ENCODE data around the gene SGIP1. TPM values are rescaled to one million over a fixed set of nuclear protein-coding genes. Genes with fewer than 3 reads are reported as not detected.
A peak's percentile ranks its signal among the peaks of the same experiment; 100 is the strongest.

Gene SGIP1
- total RNA-seq, 1 experiment from 2014 or later = not detected

DNA sequence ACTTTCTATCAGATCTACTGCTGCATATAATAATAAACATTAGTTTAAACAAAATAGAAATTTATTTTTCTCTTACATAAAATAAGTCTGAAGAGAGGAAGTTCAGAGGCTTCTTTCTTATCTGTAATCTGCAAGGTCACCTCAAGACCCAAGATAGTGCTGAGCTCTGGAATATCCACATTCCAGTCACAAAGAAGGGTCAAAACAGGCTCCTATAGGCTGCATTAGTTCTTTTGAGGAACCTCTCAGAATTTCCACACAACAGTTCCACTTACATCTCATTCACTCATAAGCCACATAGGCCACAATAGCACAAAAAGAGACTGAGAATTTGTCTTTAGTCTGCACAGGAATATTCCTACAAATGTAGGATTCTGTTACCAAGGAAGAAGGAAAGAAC is 233.7 kb downstream of the SGIP1 start:
- no peaks in the 10 kb centered on the region for H3K9me2 ChIP-seq (replicated peaks; ENCODE audit: low read length)
- TF ChIP-seq EZH2phosphoT487 (IDR thresholded peaks at IDR 0.05; ENCODE audit: borderline replicate concordance, low read length) (no peak), EZH2 (IDR thresholded peaks at IDR 0.05; ENCODE audit: low read length, unreplicated experiment) (no peak)
- TF ChIP-seq, protein P1, sequence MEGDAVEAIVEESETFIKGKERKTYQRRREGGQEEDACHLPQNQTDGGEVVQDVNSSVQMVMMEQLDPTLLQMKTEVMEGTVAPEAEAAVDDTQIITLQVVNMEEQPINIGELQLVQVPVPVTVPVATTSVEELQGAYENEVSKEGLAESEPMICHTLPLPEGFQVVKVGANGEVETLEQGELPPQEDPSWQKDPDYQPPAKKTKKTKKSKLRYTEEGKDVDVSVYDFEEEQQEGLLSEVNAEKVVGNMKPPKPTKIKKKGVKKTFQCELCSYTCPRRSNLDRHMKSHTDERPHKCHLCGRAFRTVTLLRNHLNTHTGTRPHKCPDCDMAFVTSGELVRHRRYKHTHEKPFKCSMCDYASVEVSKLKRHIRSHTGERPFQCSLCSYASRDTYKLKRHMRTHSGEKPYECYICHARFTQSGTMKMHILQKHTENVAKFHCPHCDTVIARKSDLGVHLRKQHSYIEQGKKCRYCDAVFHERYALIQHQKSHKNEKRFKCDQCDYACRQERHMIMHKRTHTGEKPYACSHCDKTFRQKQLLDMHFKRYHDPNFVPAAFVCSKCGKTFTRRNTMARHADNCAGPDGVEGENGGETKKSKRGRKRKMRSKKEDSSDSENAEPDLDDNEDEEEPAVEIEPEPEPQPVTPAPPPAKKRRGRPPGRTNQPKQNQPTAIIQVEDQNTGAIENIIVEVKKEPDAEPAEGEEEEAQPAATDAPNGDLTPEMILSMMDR (conservative IDR thresholded peaks at IDR 0.05; ENCODE audit: low read depth, low read length) = no peak
- ATAC-seq (no peak), DNase-seq (no peak)
- H3K4me1 ChIP-seq (ENCODE audit: insufficient read depth, low read length) = no peaks in the 10 kb centered on the region
- H3K9ac ChIP-seq (ENCODE audit: low read length) = no peak overlapping the region
- H3K36me3 ChIP-seq (ENCODE audit: low read depth, low read length) = no peaks in the 10 kb centered on the region
- H2AFZ ChIP-seq (ENCODE audit: low read length) = no peak overlapping the region
- H3K79me2 ChIP-seq (ENCODE audit: low read length) = no peaks in the 10 kb centered on the region
- CTCF ChIA-PET = no interaction called here
- no peaks in the 10 kb centered on the region for H3K9me3 ChIP-seq (ENCODE audit: low read length)
- no TSS peak for BruUV-seq (replicated peaks)
- no peaks in the 10 kb centered on the region for H3F3A ChIP-seq (ENCODE audit: low read length, unreplicated experiment)
- no peak overlapping the region for H3K27ac ChIP-seq (ENCODE audit: low read length)
- intact Hi-C loops (cut with micrococcal nuclease) = loop anchor here (5.0 to 10.0 kb wide), 2 partner anchors 165 to 737 kb away; no protein-coding TSS in a partner anchor
- H3K4me2 ChIP-seq (ENCODE audit: low read length) = no peak overlapping the region
- no peaks in the 10 kb centered on the region for H3K27me3 ChIP-seq (ENCODE audit: low read length)
- H4K20me1 ChIP-seq (ENCODE audit: low read length) = no peaks in the 10 kb centered on the region
- POLR2A ChIA-PET (ENCODE audit: unreplicated experiment) = no interaction called here
- H3K4me3 ChIP-seq (ENCODE audit: low read length) = no peak overlapping the region

GRCh38 chr1:66768965-66769364 is 235.0 kb downstream of the SGIP1 start:
- no peaks in the 10 kb centered on the region for H3K36me3 ChIP-seq (ENCODE audit: low read depth, low read length)
- ATAC-seq (no peak), DNase-seq (no peak)
- H4K20me1 ChIP-seq (ENCODE audit: low read length) = no peaks in the 10 kb centered on the region
- no peaks in the 10 kb centered on the region for H3K9me3 ChIP-seq (ENCODE audit: low read length)
- H3K27ac ChIP-seq (ENCODE audit: low read length) = no peak overlapping the region
- no TSS peak for BruUV-seq (replicated peaks)
- H3K79me2 ChIP-seq (ENCODE audit: low read length) = no peaks in the 10 kb centered on the region
- TF ChIP-seq, protein P1 (conservative IDR thresholded peaks at IDR 0.05; ENCODE audit: low read depth, low read length) = no peak
- no peak for TF ChIP-seq EZH2phosphoT487 (IDR thresholded peaks at IDR 0.05; ENCODE audit: borderline replicate concordance, low read length)
- TF ChIP-seq EZH2 (IDR thresholded peaks at IDR 0.05; ENCODE audit: low read length, unreplicated experiment) = no peak
- no peaks in the 10 kb centered on the region for H3K9me2 ChIP-seq (replicated peaks; ENCODE audit: low read length)
- ChIA-PET POLR2A (ENCODE audit: unreplicated experiment) (no interaction called here), CTCF (no interaction called here)
- no peak overlapping the region for H3K9ac ChIP-seq (ENCODE audit: low read length)
- H3K4me3 ChIP-seq (ENCODE audit: low read length) = no peak overlapping the region
- no peak overlapping the region for H3K4me2 ChIP-seq (ENCODE audit: low read length)
- H2AFZ ChIP-seq (ENCODE audit: low read length) = no peak overlapping the region
- intact Hi-C loops (cut with micrococcal nuclease) = loop anchor here (5.0 to 10.0 kb wide), 2 partner anchors 163 to 736 kb away; no protein-coding TSS in a partner anchor
- H3K27me3 ChIP-seq (ENCODE audit: low read length) = no peaks in the 10 kb centered on the region
- H3K4me1 ChIP-seq (ENCODE audit: insufficient read depth, low read length) = no peaks in the 10 kb centered on the region
- H3F3A ChIP-seq (ENCODE audit: low read length, unreplicated experiment) = no peaks in the 10 kb centered on the region

DNA sequence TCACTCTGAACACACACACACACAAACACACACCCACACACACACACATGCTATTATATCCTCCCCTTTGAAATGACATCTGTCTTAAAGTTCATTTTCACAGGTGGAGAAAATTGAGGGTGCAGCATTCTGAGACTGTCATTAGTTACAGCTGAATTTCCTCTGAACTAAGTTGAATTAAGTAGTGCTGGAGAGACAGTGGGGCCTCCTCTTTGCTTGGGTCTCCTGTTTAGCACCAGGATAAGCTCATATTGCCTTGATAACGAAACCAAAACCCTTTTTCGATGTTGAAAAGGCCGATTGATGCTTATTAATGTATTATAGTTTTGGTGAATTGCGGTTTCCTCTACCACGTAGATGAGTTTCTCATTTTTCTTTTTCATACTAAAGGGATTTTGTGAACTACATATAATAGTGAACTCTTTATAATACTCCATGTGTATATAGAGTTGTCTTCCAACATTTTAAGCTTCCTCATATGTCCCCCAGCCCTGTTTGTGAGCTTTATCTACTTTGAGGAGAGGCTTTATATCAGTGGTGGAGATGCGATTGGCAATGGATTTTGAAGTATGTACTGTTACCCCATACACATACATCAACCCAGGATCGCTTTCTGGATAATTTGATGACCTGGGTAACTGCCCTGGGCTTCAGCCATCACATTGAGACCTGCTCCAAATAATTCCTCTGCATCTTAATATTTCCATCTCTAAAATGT is 235.7 kb downstream of the SGIP1 start:
- intact Hi-C loops (cut with micrococcal nuclease) = loop anchor here (5.0 to 10.0 kb wide), 2 partner anchors 163 to 735 kb away; no protein-coding TSS in a partner anchor
- H3K79me2 ChIP-seq (ENCODE audit: low read length) = no peaks in the 10 kb centered on the region
- H3K27ac ChIP-seq (ENCODE audit: low read length) = no peak overlapping the region
- H3K9me2 ChIP-seq (replicated peaks; ENCODE audit: low read length) = no peaks in the 10 kb centered on the region
- no peaks in the 10 kb centered on the region for H3K27me3 ChIP-seq (ENCODE audit: low read length)
- H2AFZ ChIP-seq (ENCODE audit: low read length) = 0 out of 2 replicates have a peak overlapping the region, but pooled peaks have one; percentile 51
- H4K20me1 ChIP-seq (ENCODE audit: low read length) = no peaks in the 10 kb centered on the region
- H3K4me3 ChIP-seq (ENCODE audit: low read length) = peak overlapping the region; percentile 23; the same call in 1 of the 2 replicates
- ATAC-seq (no peak), DNase-seq (no peak)
- no peaks in the 10 kb centered on the region for H3K36me3 ChIP-seq (ENCODE audit: low read depth, low read length)
- peak overlapping the region; percentile 66 for H3K4me2 ChIP-seq (ENCODE audit: low read length)
- no peaks in the 10 kb centered on the region for H3F3A ChIP-seq (ENCODE audit: low read length, unreplicated experiment)
- ChIA-PET POLR2A (ENCODE audit: unreplicated experiment) (no interaction called here), CTCF (no interaction called here)
- BruUV-seq (replicated peaks) = no TSS peak
- H3K9me3 ChIP-seq (ENCODE audit: low read length) = no peaks in the 10 kb centered on the region
- TF ChIP-seq EZH2phosphoT487 (IDR thresholded peaks at IDR 0.05; ENCODE audit: borderline replicate concordance, low read length) (no peak), EZH2 (IDR thresholded peaks at IDR 0.05; ENCODE audit: low read length, unreplicated experiment) (no peak)
- TF ChIP-seq, protein P1 (conservative IDR thresholded peaks at IDR 0.05; ENCODE audit: low read depth, low read length) = no peak
- H3K9ac ChIP-seq (ENCODE audit: low read length) = no peak overlapping the region
- H3K4me1 ChIP-seq (ENCODE audit: insufficient read depth, low read length) = no peaks in the 10 kb centered on the region

Measured in PC-3 (cell line).